ENCODE measurements around the gene PCDHB10. TPM values are rescaled to one million over a fixed set of nuclear protein-coding genes. Genes with fewer than 3 reads are reported as not detected.
"Not testable (repeated sequence)": the region's sequence is repeated elsewhere in the genome, so short reads cannot be mapped to it uniquely, and the experiment has no call there.

PCDHB10 gene
- total and polyA plus RNA-seq, 2 donors from 2014 or later: 0.73 to 2.3 TPM

- peak within 1 kb of the TSS in 1 of 3 donors; percentile 27 for H3K9ac ChIP-seq (ENCODE audit: low read length in 3 of 3)
- H3K27ac ChIP-seq (ENCODE audit: low read depth in 2 of 2, low read length in 2 of 2): no peak within 1 kb of the TSS
- H3K27me3 ChIP-seq (ENCODE audit: control insufficient read depth, insufficient read depth, low read length): peaks cover 2% of the 10 kb centered on the region
- DNase-seq: peak in 3 of 5 donors; percentile 22 to 82 (median 57)
- TF ChIP-seq CTCF (IDR thresholded peaks at IDR 0.05; ENCODE audit: borderline replicate concordance, extremely low read depth, insufficient read depth): peak; percentile 34
- no peaks in the 10 kb centered on the region for H3K4me1 ChIP-seq (ENCODE audit: control insufficient read depth in 2 of 3, insufficient read depth in 2 of 3, low read depth in 1 of 3, low read length in 3 of 3)
- FAIRE-seq: no peak
- H3K9me3 ChIP-seq (ENCODE audit: control insufficient read depth in 2 of 3, insufficient read depth in 1 of 3, low read length in 3 of 3): peaks cover 2 to 18% (median 12%) of the 10 kb centered on the region in 3 donors
- peak within 1 kb of the TSS; percentile 40 to 55 (median 40) for H3K4me3 ChIP-seq (ENCODE audit: low read length in 3 of 3)
- H3K36me3 ChIP-seq (ENCODE audit: control insufficient read depth in 2 of 3, insufficient read depth in 3 of 3, low read length in 3 of 3): no peaks in the 10 kb centered on the region
- intact Hi-C loops (cut with DNase I): no loop called here
Measured at GRCh38 chr5:141172381-141173204, 19.6 kb upstream of the PCDHB10 start, which contains the start of gene PCDHB7. Gene PCDHB7 (plus strand): TSS chr5:141172644. CDS start chr5:141172836, 192 bp downstream.

GRCh38 chr5:141174291-141175104 is 17.7 kb upstream of the PCDHB10 start:
- H3K9ac ChIP-seq (ENCODE audit: low read length in 3 of 3); intact Hi-C loops (cut with DNase I); H3K4me3 ChIP-seq (ENCODE audit: low read length in 3 of 3); H3K36me3 ChIP-seq (ENCODE audit: control insufficient read depth in 2 of 3, insufficient read depth in 3 of 3, low read length in 3 of 3); H3K4me1 ChIP-seq (ENCODE audit: control insufficient read depth in 2 of 3, insufficient read depth in 2 of 3, low read depth in 1 of 3, low read length in 3 of 3); DNase-seq; H3K27ac ChIP-seq (ENCODE audit: low read depth in 2 of 2, low read length in 2 of 2); FAIRE-seq; H3K27me3 ChIP-seq (ENCODE audit: control insufficient read depth, insufficient read depth, low read length): not testable (repeated sequence)
- peaks cover 2 to 25% (median 18%) of the 10 kb centered on the region in 3 donors for H3K9me3 ChIP-seq (ENCODE audit: control insufficient read depth in 2 of 3, insufficient read depth in 1 of 3, low read length in 3 of 3)

- Histone ChIP-seq H3K36me3 (ENCODE audit: control insufficient read depth in 2 of 3, insufficient read depth in 3 of 3, low read length in 3 of 3) (no peaks in the 10 kb centered on the region), H3K27ac (ENCODE audit: low read depth in 2 of 2, low read length in 2 of 2) (no peak overlapping the region), H3K4me1 (ENCODE audit: control insufficient read depth in 2 of 3, insufficient read depth in 2 of 3, low read depth in 1 of 3, low read length in 3 of 3) (no peaks in the 10 kb centered on the region), H3K4me3 (ENCODE audit: low read length in 3 of 3) (no peak overlapping the region), H3K9ac (ENCODE audit: low read length in 3 of 3) (no peak overlapping the region), H3K9me3 (ENCODE audit: control insufficient read depth in 2 of 3, insufficient read depth in 1 of 3, low read length in 3 of 3) (peaks cover 2 to 25% (median 18%) of the 10 kb centered on the region in 3 donors), H3K27me3 (ENCODE audit: control insufficient read depth, insufficient read depth, low read length) (peaks cover 2% of the 10 kb centered on the region)
- FAIRE-seq (no peak), DNase-seq (no peak)
- intact Hi-C loops (cut with DNase I): no loop called here
- no peak for TF ChIP-seq CTCF (IDR thresholded peaks at IDR 0.05; ENCODE audit: borderline replicate concordance, extremely low read depth, insufficient read depth)
Measured at GRCh38 chr5:141175933-141176332, 16.2 kb upstream of the PCDHB10 start.

- H3K36me3 ChIP-seq (ENCODE audit: control insufficient read depth in 2 of 3, insufficient read depth in 3 of 3, low read length in 3 of 3); H3K9ac ChIP-seq (ENCODE audit: low read length in 3 of 3); FAIRE-seq; H3K27ac ChIP-seq (ENCODE audit: low read depth in 2 of 2, low read length in 2 of 2); H3K27me3 ChIP-seq (ENCODE audit: control insufficient read depth, insufficient read depth, low read length); DNase-seq; H3K4me1 ChIP-seq (ENCODE audit: control insufficient read depth in 2 of 3, insufficient read depth in 2 of 3, low read depth in 1 of 3, low read length in 3 of 3); intact Hi-C loops (cut with DNase I); H3K4me3 ChIP-seq (ENCODE audit: low read length in 3 of 3): not testable (repeated sequence)
- H3K9me3 ChIP-seq (ENCODE audit: control insufficient read depth in 2 of 3, insufficient read depth in 1 of 3, low read length in 3 of 3): peaks cover 2 to 28% (median 18%) of the 10 kb centered on the region in 3 donors
Measured at GRCh38 chr5:141177577-141178191, 14.5 kb upstream of the PCDHB10 start, which contains the start of gene PCDHB8. Gene PCDHB8 (plus strand): TSS chr5:141177790. CDS start chr5:141178035, 245 bp downstream.

- H3K9ac ChIP-seq (ENCODE audit: low read length in 3 of 3); H3K27me3 ChIP-seq (ENCODE audit: control insufficient read depth, insufficient read depth, low read length); H3K27ac ChIP-seq (ENCODE audit: low read depth in 2 of 2, low read length in 2 of 2); intact Hi-C loops (cut with DNase I); H3K4me1 ChIP-seq (ENCODE audit: control insufficient read depth in 2 of 3, insufficient read depth in 2 of 3, low read depth in 1 of 3, low read length in 3 of 3); FAIRE-seq; H3K36me3 ChIP-seq (ENCODE audit: control insufficient read depth in 2 of 3, insufficient read depth in 3 of 3, low read length in 3 of 3); H3K4me3 ChIP-seq (ENCODE audit: low read length in 3 of 3): not testable (repeated sequence)
- H3K9me3 ChIP-seq (ENCODE audit: control insufficient read depth in 2 of 3, insufficient read depth in 1 of 3, low read length in 3 of 3): peaks cover 2 to 28% (median 26%) of the 10 kb centered on the region in 3 donors
- peak in 1 of 5 donors; percentile 35 for DNase-seq
Measured at GRCh38 chr5:141179371-141179770, 12.8 kb upstream of the PCDHB10 start.

GRCh38 chr5:141179876-141180275 is 12.3 kb upstream of the PCDHB10 start:
- H3K27ac ChIP-seq (ENCODE audit: low read depth in 2 of 2, low read length in 2 of 2); intact Hi-C loops (cut with DNase I): not testable (repeated sequence)
- H3K9me3 ChIP-seq (ENCODE audit: control insufficient read depth in 2 of 3, insufficient read depth in 1 of 3, low read length in 3 of 3): peaks cover 2 to 29% (median 26%) of the 10 kb centered on the region in 3 donors

More at GRCh38 chr5:141179876-141180275, 12.3 kb upstream of the PCDHB10 start:
- not testable (repeated sequence) for H3K27me3 ChIP-seq (ENCODE audit: control insufficient read depth, insufficient read depth, low read length); H3K36me3 ChIP-seq (ENCODE audit: control insufficient read depth in 2 of 3, insufficient read depth in 3 of 3, low read length in 3 of 3); H3K4me1 ChIP-seq (ENCODE audit: control insufficient read depth in 2 of 3, insufficient read depth in 2 of 3, low read depth in 1 of 3, low read length in 3 of 3); H3K9ac ChIP-seq (ENCODE audit: low read length in 3 of 3); FAIRE-seq; H3K4me3 ChIP-seq (ENCODE audit: low read length in 3 of 3)
- peak in 1 of 5 donors; percentile 56 for DNase-seq

Measured in kidney (tissue), 14 donors.